MM.1S (cell line): Measurements from ENCODE around the gene WDR13.

ENCODE experiments used
- DNase-seq: peaks from one replicate; pipeline ENCODE4 v3.0.0-alpha.2; 2015
- H2AFZ ChIP-seq: fragments of 300-600 bp; sonication (generic); 2 replicates; pipeline ENCODE4 v1.6.0; 2016; ENCODE audit warnings: antibody characterized with exemption, low read length
- H3F3A ChIP-seq: fragments of 300-600 bp; sonication (generic); 2 replicates; pipeline ENCODE4 v1.6.1; 2016; ENCODE audit warnings: mild to moderate bottlenecking, antibody characterized with exemption, low read length, moderate library complexity, mixed read lengths; ENCODE audit not compliant: insufficient read depth
- H3K27ac ChIP-seq: fragments of 300-600 bp; sonication (generic); 2 replicates; pipeline ENCODE4 v1.5.1; 2016; ENCODE audit warnings: mild to moderate bottlenecking, low read length
- H3K27me3 ChIP-seq: fragments of 300-600 bp; sonication (generic); replicated peaks from 2 replicates; pipeline ENCODE4 v1.6.0; 2016; ENCODE audit warnings: low read length; ENCODE audit not compliant: insufficient read depth
- H3K36me3 ChIP-seq: fragments of 300-600 bp; sonication (generic); replicated peaks from 2 replicates; pipeline ENCODE4 v1.6.1; 2016; ENCODE audit warnings: mild to moderate bottlenecking, low read length, mixed read lengths; ENCODE audit not compliant: insufficient read depth
- H3K4me1 ChIP-seq: fragments of 300-600 bp; sonication (generic); 2 replicates; pipeline ENCODE4 v1.6.1; 2016; ENCODE audit warnings: low read length, mixed read lengths
- H3K4me2 ChIP-seq: fragments of 300-600 bp; sonication (generic); 2 replicates; pipeline ENCODE4 v1.6.0; 2016; ENCODE audit warnings: low read depth, low read length
- H3K4me3 ChIP-seq: fragments of 300-600 bp; sonication (generic); 2 replicates; pipeline ENCODE4 v1.5.1; 2016; ENCODE audit warnings: low read length, mixed read lengths
- H3K79me2 ChIP-seq: fragments of 300-600 bp; sonication (generic); 2 replicates; pipeline ENCODE4 v1.6.1; 2016; ENCODE audit warnings: mixed run types, low read length, mixed read lengths
- H3K9ac ChIP-seq: fragments of 300-600 bp; sonication (generic); 2 replicates; pipeline ENCODE4 v1.6.1; 2016; ENCODE audit warnings: low read length, mixed read lengths
- H3K9me2 ChIP-seq: fragments of 300-600 bp; sonication (generic); replicated peaks from 2 replicates; pipeline ENCODE4 v1.6.1; 2016; ENCODE audit warnings: mild to moderate bottlenecking, low read length, mixed read lengths; ENCODE audit not compliant: insufficient read depth
- H3K9me3 ChIP-seq: fragments of 300-600 bp; sonication (generic); replicated peaks from 2 replicates; pipeline ENCODE4 v1.6.1; 2016; ENCODE audit warnings: mild to moderate bottlenecking, low read length, mixed read lengths; ENCODE audit not compliant: insufficient read depth
- H4K20me1 ChIP-seq: fragments of 300-600 bp; sonication (generic); 2 replicates; pipeline ENCODE4 v1.6.1; 2016; ENCODE audit warnings: mild to moderate bottlenecking, low read length, moderate library complexity, mixed read lengths; ENCODE audit not compliant: insufficient read depth
- CTCF ChIP-seq: fragments of 300-600 bp; sonication (generic); IDR thresholded peaks from 2 replicates; pipeline ENCODE4 v1.5.1; 2016; ENCODE audit warnings: antibody characterized with exemption, low read length, mixed read lengths
- EZH2 ChIP-seq: fragments of 300-600 bp; sonication (generic); optimal IDR thresholded peaks from 2 replicates; pipeline ENCODE3; 2017; ENCODE audit warnings: low read depth, mild to moderate bottlenecking, antibody characterized with exemption, low read length, mixed read lengths
- EZH2phosphoT487 ChIP-seq: fragments of 300-600 bp; sonication (generic); IDR thresholded peaks from 2 replicates; pipeline ENCODE4 v1.6.1; 2018; ENCODE audit warnings: antibody characterized with exemption, low read length

WDR13 gene

GRCh38 chrX:48578661-48579128 is 18.6 kb upstream of the WDR13 start:
- Histone ChIP-seq H3K9me3 (no peaks in the 10 kb centered on the region), H3K27me3 (no peaks in the 10 kb centered on the region), H4K20me1 (no peaks in the 10 kb centered on the region), H3K4me3 (no peak overlapping the region), H2AFZ (no peak overlapping the region), H3K36me3 (no peaks in the 10 kb centered on the region; the same call in 1 of the 2 replicates), H3K4me2 (no peak overlapping the region), H3K9ac (no peak overlapping the region), H3K4me1 (0 out of 2 replicates have a peak, but pooled peaks cover 4% of the 10 kb centered on the region), H3K27ac (no peak overlapping the region), H3K9me2 (no peaks in the 10 kb centered on the region), H3K79me2 (peaks cover 20% of the 10 kb centered on the region), H3F3A (peaks cover 23% of the 10 kb centered on the region)
- TF ChIP-seq EZH2phosphoT487 = no peak
- no peak for TF ChIP-seq EZH2
- TF ChIP-seq CTCF = no peak
- DNase-seq = no peak

- H3K27me3 ChIP-seq = no peaks in the 10 kb centered on the region
- H4K20me1 ChIP-seq = no peaks in the 10 kb centered on the region
- no peak overlapping the region for H3K9ac ChIP-seq
- H3K79me2 ChIP-seq = peaks cover 20% of the 10 kb centered on the region
- no peaks in the 10 kb centered on the region for H3K9me3 ChIP-seq
- no peak overlapping the region for H3K27ac ChIP-seq
- DNase-seq = no peak
- H3K4me1 ChIP-seq = 0 out of 2 replicates have a peak, but pooled peaks cover 4% of the 10 kb centered on the region
- H3K36me3 ChIP-seq = no peaks in the 10 kb centered on the region; the same call in 1 of the 2 replicates
- H3K4me2 ChIP-seq = no peak overlapping the region
- no peak overlapping the region for H2AFZ ChIP-seq
- peaks cover 23% of the 10 kb centered on the region for H3F3A ChIP-seq
- H3K4me3 ChIP-seq = no peak overlapping the region
- no peaks in the 10 kb centered on the region for H3K9me2 ChIP-seq
- TF ChIP-seq CTCF (no peak), EZH2phosphoT487 (no peak), EZH2 (no peak)
Observed at GRCh38 chrX:48579259-48579658, 18.0 kb upstream of the WDR13 start.

- H3K9ac ChIP-seq = no peak overlapping the region
- H3K4me1 ChIP-seq = 0 out of 2 replicates have a peak, but pooled peaks cover 4% of the 10 kb centered on the region
- peaks cover 8% of the 10 kb centered on the region for H3K79me2 ChIP-seq
- H3K27me3 ChIP-seq = no peaks in the 10 kb centered on the region
- no peak overlapping the region for H3K27ac ChIP-seq
- peaks cover 16% of the 10 kb centered on the region for H3F3A ChIP-seq
- no peak overlapping the region for H3K4me2 ChIP-seq
- TF ChIP-seq EZH2 (no peak), EZH2phosphoT487 (no peak), CTCF (no peak)
- H3K36me3 ChIP-seq = no peaks in the 10 kb centered on the region; the same call in 1 of the 2 replicates
- H3K4me3 ChIP-seq = no peak overlapping the region
- no peak overlapping the region for H2AFZ ChIP-seq
- no peaks in the 10 kb centered on the region for H3K9me3 ChIP-seq
- H3K9me2 ChIP-seq = no peaks in the 10 kb centered on the region
- no peak for DNase-seq
- H4K20me1 ChIP-seq = no peaks in the 10 kb centered on the region
Observed at GRCh38 chrX:48580662-48581061, 16.6 kb upstream of the WDR13 start.
